Hematopoietic multipotent progenitor cell treated with erythropoietin and hydrocortisone succinate and interleukin-3 and kit ligand, for 6 days (in vitro differentiated cells): Measurements from ENCODE around the gene FRYL.
A peak's percentile ranks its signal among the peaks of the same experiment; 100 is the strongest.
"Not testable (repeated sequence)": the region's sequence is repeated elsewhere in the genome, so short reads cannot be mapped to it uniquely, and the experiment has no call there.

Source experiments
- DNase-seq: peaks from one replicate; pipeline ENCODE4 v3.0.0-alpha.2; 2015

Gene FRYL

DNA sequence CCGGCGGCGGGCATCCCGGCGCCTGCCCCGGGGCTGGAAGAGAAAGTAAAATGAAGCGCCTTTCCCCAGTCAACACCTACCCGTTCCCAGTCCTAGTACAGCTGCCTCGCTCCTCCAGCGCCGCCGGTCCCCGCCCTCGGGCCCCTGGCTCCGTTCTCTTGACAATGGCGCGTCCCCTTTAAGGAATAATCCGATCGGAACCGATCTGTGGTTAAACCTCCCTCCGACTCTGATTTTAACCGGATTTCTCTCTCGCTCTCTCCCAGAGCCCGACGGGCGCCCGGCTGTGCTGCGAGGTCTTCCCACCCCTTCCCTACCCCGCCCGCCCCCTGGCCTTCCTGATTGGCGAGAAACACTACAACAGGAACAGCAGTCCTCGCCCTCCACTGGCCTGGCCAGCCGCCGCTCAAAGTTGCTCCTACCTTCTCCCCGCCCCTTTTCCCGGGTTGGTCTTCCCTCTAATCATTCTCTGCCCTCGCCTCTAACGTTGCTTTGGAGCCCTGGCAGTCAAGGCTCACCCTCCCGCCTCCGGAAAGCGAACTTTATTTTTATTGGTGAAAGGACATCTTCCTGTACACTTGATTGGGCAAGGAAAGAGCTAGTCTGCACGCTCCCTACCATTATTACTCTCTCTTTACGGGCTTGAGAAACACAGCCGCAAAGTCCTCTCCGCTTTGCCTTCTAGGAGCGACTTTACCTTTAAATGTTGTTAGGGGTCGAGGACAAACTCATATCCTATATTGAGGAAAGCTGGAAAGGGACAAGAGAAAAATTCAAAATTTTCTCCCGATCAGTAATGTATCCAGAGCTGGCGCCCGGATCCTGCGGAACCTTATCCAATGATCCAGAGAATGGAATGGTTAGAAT lies at the start of gene FRYL:
Gene FRYL (minus strand): TSS at position 282 of the 867 bp plus-strand sequence. CDS start 145,869 bp downstream, outside the sequence.
- DNase-seq: peak; percentile 100

DNA sequence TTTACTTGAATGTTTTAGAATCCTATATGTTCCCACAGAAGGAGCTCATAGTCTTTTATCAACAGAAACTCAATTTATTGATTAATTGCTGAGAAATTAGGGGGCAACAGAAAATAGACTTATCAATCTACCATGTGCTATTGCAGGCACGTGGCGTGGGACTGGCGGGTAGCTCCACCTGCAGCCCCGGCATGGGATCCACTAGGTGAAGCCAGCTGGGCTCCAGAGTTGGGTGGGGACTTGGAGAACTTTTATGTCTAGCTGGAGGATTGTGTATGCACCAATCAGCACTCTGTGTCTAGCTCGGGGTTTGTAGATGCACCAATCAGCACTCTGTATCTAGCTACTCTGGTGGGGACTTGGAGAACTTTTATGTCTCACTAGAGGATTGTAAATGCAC lies 47.5 kb upstream of the FRYL start:
- DNase-seq: no peak

GRCh38 chr4:48821431-48821830 lies 41.4 kb upstream of the FRYL start:
- DNase-seq: not testable (repeated sequence)

DNA sequence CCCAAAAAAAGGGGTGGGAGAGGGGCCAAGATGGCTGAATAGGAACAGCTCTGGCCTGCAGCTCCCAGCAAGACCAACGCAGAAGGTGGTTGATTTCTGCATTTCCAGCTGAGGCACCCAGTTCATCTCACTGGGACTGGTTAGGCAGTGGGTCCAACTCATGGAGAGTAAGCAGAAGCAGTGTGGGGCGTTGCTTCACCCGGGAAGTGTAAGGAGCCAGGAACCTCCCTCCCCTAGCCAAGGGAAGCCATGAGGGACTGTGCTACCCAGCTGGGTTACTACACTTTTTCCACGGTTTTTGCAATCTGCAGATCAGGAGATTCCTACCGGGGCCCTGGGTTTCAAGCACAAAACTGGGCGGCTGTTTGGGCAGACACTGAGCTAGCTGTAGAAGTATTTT lies 36.9 kb upstream of the FRYL start:
- DNase-seq: no peak

GRCh38 chr4:48816297-48816696 lies 36.2 kb upstream of the FRYL start:
- not testable (repeated sequence) for DNase-seq

DNA sequence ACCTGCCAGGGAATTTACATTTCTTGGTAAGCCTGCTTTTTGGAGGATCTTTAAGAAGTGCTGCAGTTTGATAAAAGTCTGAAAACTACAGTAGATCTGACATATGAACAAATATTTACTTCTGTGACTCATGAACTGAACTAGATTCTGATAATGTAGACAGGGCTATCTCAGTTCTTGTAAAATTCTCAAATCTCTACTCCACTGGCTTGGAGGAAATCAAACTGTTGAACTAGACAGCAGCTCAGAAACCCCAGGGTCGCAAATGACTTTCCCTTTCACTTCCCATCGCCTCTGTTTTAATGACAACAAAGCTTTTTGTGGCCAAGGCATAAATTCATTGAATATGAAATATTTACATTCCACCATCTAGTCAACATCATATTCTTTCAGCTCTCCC lies 35.4 kb upstream of the FRYL start:
- DNase-seq: no peak

DNA sequence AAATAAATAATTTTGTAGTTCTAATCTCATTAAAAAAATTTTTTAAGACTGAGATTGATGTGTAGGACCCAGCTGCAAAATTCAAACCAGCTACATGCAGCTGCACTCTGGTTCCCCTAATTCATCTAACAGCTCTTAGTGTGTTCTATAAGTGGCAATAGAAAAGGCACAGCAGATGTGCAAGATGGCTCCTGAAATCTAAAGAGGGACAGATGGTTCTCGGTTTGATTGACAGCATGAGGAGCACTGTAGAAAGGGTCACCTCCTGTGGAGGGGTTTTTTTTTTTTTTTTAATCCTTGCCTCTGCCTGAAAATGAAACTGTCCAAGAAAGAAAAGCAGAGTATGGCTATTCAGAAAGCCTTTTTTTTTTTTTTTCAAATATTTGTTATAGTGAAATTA lies 33.9 kb upstream of the FRYL start:
- DNase-seq: no peak

DNA sequence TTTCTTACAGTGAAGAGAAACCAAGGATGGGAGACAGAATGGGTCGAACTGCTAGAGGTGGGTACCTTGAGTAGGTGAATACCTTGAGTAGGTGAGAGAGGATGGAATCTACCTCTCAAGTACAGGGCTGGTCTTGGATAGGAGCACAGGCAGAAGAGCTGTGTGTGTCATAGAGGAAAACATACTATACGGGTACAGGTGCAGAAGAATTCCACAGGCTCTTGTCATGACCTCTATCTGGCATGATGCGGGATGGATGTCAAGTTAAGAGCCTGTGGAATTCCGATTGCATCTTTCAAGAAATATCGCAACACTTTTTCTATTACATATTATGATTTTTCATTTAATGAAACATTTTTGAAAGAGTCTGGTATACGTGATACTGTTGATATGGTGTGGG lies 32.8 kb upstream of the FRYL start:
- no peak for DNase-seq

DNA sequence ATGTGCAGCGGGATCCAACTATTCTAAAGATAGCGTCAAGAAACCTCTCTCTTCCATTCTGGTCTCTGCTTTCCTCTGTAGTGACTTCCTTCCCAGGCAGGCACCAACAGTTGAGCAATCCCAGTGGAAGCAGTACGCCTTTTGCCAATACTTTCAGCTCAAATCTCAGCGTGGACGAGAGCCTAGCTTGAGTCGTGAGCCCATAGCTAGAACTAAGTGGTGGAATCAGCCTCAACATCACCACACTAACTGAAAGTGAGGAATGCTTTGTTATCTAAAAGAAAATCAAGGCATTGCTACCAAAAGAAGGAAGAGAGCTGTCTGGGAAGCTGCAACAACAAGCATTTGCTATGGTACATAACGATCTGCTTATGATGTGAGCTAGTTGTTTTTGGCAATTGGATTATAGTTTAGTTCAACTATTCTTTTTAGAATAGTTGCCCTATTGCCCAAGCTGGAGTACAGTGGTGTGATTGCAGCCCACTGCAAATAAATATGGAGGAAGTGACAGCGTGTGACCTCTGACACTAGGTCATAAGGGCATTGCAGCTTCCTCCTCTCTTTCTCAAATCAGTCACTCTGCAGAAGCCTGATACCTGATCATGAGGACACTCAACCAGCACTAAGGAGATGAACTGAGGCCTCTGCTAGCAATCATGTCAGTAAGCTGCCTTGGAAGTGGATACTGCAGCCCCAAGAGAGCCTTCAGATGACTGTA lies 24.7 kb upstream of the FRYL start:
- no peak for DNase-seq

DNA sequence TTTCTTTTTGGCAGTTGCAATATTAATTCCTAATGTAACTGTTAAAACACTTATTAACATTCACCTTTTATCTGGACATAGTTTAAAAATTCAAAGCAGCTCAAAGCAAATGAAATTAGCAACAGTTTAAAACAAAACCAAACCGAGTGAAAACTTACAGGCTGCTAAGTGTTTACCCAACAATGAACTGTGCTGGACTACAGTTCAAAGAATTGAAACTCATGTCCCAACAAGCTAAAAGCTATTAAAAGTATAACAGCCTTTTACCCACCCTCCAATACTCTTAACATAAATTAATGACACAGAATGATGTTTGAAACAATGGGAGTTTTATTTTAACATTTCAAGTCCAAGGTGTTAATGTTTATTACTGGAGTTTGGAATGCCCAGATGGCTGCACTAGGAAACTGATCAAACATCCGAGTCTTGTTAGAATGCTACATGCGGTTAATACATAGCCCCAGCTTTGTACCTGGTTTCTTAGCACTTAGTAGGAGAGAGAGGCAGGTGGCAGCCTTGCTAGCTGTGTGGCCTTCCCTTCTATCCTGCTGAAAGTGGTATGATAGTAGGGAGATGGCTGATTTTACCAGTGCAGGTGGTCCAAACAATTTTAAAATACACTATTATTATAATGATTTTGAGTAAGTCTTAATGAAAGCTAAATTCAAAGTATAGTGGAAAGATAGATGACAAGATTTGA lies 21.1 kb upstream of the FRYL start:
- DNase-seq: no peak

DNA sequence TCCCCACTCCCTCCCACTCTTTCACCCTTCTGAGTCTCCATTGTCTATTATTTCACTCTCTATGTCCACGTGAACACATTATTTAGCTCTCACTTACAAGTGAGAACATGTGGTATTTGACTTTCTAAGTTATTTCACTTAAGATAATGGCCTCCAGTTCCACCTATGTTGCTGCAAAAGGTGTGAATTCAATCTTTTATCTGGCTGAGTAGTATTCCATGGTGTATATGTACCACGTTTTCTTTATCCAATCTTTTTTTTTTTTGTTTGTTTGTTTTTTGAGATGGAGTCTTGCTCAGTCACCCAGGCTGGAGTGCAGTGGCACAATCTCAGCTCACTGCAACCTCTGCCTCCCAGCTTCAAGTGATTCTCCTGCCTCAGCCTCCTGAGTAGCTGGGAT lies 20.1 kb upstream of the FRYL start:
- not testable (repeated sequence) for DNase-seq

DNA sequence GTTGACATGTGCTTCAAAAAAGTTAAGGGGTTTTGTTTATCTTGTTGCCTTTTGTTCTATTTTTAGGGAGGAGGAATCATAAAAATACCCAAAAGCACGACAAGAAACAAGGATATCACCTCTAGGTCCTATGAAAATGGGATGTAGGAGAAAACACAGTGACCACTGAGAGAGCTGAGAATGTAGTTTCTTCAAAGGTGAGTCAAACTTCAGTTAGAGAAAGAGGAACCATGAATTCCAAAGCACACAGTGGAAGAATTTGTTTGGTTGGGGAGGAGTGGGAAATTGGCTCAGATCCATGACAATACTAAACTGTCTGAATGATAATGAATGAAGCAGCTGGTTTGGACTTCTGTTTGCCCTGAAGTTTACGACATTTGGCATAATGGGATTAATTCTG lies 19.1 kb upstream of the FRYL start:
- DNase-seq: no peak

- no peak for DNase-seq
These were observed 18.0 kb upstream of the FRYL start for GRCh38 chr4:48798117-48798516.

- no peak for DNase-seq
These were observed 17.0 kb upstream of the FRYL start for GRCh38 chr4:48796927-48797679.

GRCh38 chr4:48796191-48796926 lies 16.3 kb upstream of the FRYL start:
- no peak for DNase-seq

- no peak for DNase-seq
These were observed 15.0 kb upstream of the FRYL start for GRCh38 chr4:48795108-48795507.

GRCh38 chr4:48792348-48793006 lies 12.4 kb upstream of the FRYL start:
- no peak for DNase-seq

GRCh38 chr4:48791313-48791712 lies 11.2 kb upstream of the FRYL start:
- no peak for DNase-seq

- no peak for DNase-seq
These were observed 10.5 kb upstream of the FRYL start for GRCh38 chr4:48790561-48790960.

GRCh38 chr4:48787056-48787455 lies 7.0 kb upstream of the FRYL start:
- no peak for DNase-seq

- no peak for DNase-seq
These were observed 6.5 kb upstream of the FRYL start for GRCh38 chr4:48786549-48786948.

- no peak for DNase-seq
These were observed 5.2 kb upstream of the FRYL start for GRCh38 chr4:48785302-48785701.
